ENCODE measurements around the gene RAPGEF5. TPM values are rescaled to one million over a fixed set of nuclear protein-coding genes. Genes with fewer than 3 reads are reported as not detected.

RAPGEF5 gene, protein sequence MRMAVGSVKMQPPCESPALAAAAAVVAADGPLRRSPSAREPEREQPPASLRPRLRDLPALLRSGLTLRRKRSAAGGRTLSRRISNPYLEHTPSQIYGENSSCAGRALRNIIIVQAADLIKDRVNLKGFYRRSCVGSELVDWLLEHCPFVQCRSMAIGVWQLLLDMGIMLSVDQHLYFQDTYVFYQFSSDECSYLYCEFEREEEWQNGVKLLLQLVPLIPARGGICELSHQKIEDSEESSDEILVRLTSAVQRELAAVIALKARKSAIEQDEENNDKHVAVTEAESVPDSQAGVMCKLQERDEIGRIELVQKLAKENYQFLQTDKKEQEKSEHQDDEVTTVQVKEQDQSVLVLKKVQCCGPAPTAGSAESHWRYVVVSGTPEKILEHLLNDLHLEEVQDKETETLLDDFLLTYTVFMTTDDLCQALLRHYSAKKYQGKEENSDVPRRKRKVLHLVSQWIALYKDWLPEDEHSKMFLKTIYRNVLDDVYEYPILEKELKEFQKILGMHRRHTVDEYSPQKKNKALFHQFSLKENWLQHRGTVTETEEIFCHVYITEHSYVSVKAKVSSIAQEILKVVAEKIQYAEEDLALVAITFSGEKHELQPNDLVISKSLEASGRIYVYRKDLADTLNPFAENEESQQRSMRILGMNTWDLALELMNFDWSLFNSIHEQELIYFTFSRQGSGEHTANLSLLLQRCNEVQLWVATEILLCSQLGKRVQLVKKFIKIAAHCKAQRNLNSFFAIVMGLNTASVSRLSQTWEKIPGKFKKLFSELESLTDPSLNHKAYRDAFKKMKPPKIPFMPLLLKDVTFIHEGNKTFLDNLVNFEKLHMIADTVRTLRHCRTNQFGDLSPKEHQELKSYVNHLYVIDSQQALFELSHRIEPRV
- total RNA-seq: 10.1 and 12.4 TPM in 2 replicates

- intact Hi-C loops (cut with micrococcal nuclease): loop anchor here (5.0 kb wide), 1 partner anchor 90 kb away; no protein-coding TSS in a partner anchor
- Mint-ChIP-seq H3K36me3 (ENCODE audit: low read depth) (peaks cover 5% of the 10 kb centered on the region), H3K9me3 (peaks cover 16% of the 10 kb centered on the region), H3K27me3 (peaks cover 23% of the 10 kb centered on the region), H3K4me1 (peaks cover 19% of the 10 kb centered on the region), H3K4me3 (peak within 1 kb of the TSS; percentile 84), H3K27ac (no peak within 1 kb of the TSS)
- TF ChIP-seq, protein P1, sequence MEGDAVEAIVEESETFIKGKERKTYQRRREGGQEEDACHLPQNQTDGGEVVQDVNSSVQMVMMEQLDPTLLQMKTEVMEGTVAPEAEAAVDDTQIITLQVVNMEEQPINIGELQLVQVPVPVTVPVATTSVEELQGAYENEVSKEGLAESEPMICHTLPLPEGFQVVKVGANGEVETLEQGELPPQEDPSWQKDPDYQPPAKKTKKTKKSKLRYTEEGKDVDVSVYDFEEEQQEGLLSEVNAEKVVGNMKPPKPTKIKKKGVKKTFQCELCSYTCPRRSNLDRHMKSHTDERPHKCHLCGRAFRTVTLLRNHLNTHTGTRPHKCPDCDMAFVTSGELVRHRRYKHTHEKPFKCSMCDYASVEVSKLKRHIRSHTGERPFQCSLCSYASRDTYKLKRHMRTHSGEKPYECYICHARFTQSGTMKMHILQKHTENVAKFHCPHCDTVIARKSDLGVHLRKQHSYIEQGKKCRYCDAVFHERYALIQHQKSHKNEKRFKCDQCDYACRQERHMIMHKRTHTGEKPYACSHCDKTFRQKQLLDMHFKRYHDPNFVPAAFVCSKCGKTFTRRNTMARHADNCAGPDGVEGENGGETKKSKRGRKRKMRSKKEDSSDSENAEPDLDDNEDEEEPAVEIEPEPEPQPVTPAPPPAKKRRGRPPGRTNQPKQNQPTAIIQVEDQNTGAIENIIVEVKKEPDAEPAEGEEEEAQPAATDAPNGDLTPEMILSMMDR (IDR thresholded peaks at IDR 0.05): no peak
- ChIA-PET CTCF (no interaction called here), POLR2A (interaction anchor here (0.6 to 0.7 kb wide), 2 partner anchors 19 to 192 kb away, joined by 3 to 9 read pairs; no protein-coding TSS in a partner anchor)
- DNase-seq: peak; percentile 23
- peak; percentile 84 for ATAC-seq (ENCODE audit: low read depth)
Observed at GRCh38 chr7:22356701-22357310, at the start of gene RAPGEF5. Gene RAPGEF5 (minus strand): TSS chr7:22357154. CDS start chr7:22357060, 94 bp downstream.

GRCh38 chr7:22406715-22407114 lies 49.8 kb upstream of the RAPGEF5 start:
- Mint-ChIP-seq H3K4me1 (peaks cover 13% of the 10 kb centered on the region), H3K27me3 (no peaks in the 10 kb centered on the region), H3K9me3 (peaks cover 2% of the 10 kb centered on the region), H3K27ac (no peak overlapping the region), H3K4me3 (no peak overlapping the region), H3K36me3 (ENCODE audit: low read depth) (no peaks in the 10 kb centered on the region)
- intact Hi-C loops (cut with micrococcal nuclease): no loop called here
- DNase-seq (no peak), ATAC-seq (ENCODE audit: low read depth) (no peak)
- TF ChIP-seq, protein P1 (IDR thresholded peaks at IDR 0.05): no peak
- POLR2A ChIA-PET: no interaction called here
- CTCF ChIA-PET: no interaction called here

GRCh38 chr7:22404421-22405023 lies 47.6 kb upstream of the RAPGEF5 start:
- DNase-seq (no peak), ATAC-seq (ENCODE audit: low read depth) (no peak)
- CTCF ChIA-PET: no interaction called here
- H3K9me3 Mint-ChIP-seq: peaks cover 2% of the 10 kb centered on the region
- H3K36me3 Mint-ChIP-seq (ENCODE audit: low read depth): no peaks in the 10 kb centered on the region
- no peaks in the 10 kb centered on the region for H3K27me3 Mint-ChIP-seq
- POLR2A ChIA-PET: no interaction called here
- H3K27ac Mint-ChIP-seq: no peak overlapping the region
- peaks cover 19% of the 10 kb centered on the region for H3K4me1 Mint-ChIP-seq
- intact Hi-C loops (cut with micrococcal nuclease): no loop called here
- no peak overlapping the region for H3K4me3 Mint-ChIP-seq
- TF ChIP-seq, protein P1 (IDR thresholded peaks at IDR 0.05): no peak

- Mint-ChIP-seq H3K36me3 (ENCODE audit: low read depth) (no peaks in the 10 kb centered on the region), H3K27me3 (no peaks in the 10 kb centered on the region), H3K27ac (no peak overlapping the region), H3K9me3 (peaks cover 2% of the 10 kb centered on the region), H3K4me3 (no peak overlapping the region), H3K4me1 (peaks cover 19% of the 10 kb centered on the region)
- DNase-seq (no peak), ATAC-seq (ENCODE audit: low read depth) (no peak)
- ChIA-PET POLR2A (no interaction called here), CTCF (no interaction called here)
- TF ChIP-seq, protein P1 (IDR thresholded peaks at IDR 0.05): no peak
- intact Hi-C loops (cut with micrococcal nuclease): no loop called here
Observed at GRCh38 chr7:22403344-22403743, 46.4 kb upstream of the RAPGEF5 start.

Data from activated B cell treated with CpG ODN at 0.5 μM for 24 hours (primary cell).